ENCODE data around the gene SHC3.

GRCh38 chr9:89116805-89117192 is 61.8 kb downstream of the SHC3 start:
- TF ChIP-seq CTCF (IDR thresholded peaks at IDR 0.05) (no peak), POLR2A (IDR thresholded peaks at IDR 0.05) (no peak)

Measured in gastroesophageal sphincter (tissue), 3 donors.